Measurements from ENCODE around the gene CD2BP2.
"Not testable (repeated sequence)": the region's sequence is repeated elsewhere in the genome, so short reads cannot be mapped to it uniquely, and the experiment has no call there.

Gene CD2BP2

GRCh38 chr16:30355144-30355953 lies at the start of gene CD2BP2:
Gene CD2BP2 (minus strand): TSS chr16:30355308. CDS start chr16:30354681, 627 bp downstream.
- peak; percentile 96 for DNase-seq

DNA sequence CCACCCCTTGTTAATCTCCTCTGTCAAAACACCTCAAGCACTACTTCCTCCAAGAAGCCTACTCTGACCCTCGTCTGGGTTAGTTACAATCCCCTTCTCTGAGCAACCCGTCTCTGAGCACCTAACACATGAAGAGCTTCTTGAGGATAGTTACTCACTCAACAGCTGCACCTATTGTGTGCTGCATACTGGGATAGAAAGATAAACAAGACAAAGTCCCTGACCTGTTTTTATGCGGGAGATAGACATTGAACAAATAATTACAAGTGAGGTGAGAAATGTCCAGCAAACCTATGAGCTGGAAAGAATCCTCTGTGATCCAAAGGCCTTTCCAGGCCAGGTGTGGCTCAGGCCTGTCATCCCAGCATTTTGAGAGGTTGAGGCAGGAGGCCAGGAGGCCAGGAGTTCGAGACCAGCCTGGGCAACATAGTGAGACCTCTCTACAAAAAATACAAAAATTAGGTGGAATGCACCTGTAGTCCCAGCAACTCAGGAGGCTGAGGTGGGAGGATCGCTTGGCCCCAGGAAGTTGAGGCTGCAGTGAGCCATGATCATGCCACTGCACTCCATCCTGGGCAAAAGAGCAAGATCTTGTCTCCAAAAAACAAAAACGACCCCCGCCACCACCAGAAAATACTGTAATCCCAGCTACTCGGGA lies 46.8 kb upstream of the CD2BP2 start:
- DNase-seq, result no peak

GRCh38 chr16:30399435-30400186 lies 44.5 kb upstream of the CD2BP2 start:
- no peak for DNase-seq

- DNase-seq, result no peak
Observed at GRCh38 chr16:30398661-30399434, 43.7 kb upstream of the CD2BP2 start.

DNA sequence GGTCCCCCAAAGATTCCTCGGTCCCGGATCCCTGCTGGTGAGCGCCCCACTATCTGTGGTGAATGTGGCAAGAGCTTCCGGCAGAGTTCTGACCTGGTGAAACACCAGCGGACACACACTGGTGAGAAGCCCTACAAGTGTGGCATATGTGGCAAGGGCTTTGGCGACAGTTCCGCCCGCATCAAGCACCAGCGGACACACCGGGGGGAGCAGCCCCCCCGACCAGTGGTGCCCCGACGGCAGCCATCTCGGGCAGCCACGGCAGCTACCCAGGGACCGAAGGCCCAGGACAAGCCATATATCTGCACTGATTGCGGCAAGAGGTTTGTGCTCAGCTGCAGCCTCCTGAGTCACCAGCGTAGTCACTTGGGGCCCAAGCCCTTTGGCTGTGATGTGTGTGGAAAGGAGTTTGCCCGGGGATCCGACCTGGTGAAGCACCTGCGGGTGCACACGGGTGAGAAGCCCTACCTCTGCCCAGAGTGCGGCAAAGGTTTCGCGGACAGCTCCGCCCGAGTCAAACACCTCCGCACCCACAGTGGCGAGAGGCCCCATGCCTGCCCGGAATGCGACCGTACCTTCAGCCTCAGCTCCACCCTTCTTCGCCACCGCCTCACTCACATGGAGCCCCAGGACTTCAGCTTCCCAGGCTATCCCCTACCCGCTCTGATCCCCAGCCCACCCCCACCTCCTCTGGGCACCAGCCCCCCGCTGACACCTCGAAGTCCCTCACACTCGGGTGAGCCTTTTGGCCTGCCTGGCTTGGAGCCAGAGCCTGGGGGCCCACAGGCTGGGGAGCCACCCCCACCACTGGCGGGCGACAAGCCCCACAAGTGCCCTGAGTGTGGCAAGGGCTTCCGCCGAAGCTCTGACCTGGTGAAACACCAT lies 42.9 kb upstream of the CD2BP2 start:
- no peak for DNase-seq

DNA sequence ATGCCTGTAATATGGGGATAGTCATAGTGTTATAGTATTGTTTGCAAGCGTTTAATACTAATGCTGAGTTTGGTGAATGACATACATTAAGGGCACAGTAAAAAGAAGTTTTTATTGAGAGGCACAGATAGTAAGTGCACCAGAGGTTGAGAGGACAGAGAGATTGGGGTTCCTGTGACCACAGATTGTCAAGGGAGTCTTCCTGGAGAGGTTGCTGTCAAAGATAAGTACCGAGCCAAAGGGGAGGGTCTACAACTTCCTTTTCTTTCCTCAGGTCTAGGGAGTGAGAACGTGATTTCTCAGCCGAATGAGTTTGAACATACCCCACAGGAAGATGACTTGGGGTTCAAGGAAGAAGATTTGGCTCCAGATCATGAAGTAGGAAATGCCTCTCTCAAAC lies 41.9 kb upstream of the CD2BP2 start:
- no peak for DNase-seq

GRCh38 chr16:30396627-30397026 lies 41.5 kb upstream of the CD2BP2 start:
- not testable (repeated sequence) for DNase-seq

DNA sequence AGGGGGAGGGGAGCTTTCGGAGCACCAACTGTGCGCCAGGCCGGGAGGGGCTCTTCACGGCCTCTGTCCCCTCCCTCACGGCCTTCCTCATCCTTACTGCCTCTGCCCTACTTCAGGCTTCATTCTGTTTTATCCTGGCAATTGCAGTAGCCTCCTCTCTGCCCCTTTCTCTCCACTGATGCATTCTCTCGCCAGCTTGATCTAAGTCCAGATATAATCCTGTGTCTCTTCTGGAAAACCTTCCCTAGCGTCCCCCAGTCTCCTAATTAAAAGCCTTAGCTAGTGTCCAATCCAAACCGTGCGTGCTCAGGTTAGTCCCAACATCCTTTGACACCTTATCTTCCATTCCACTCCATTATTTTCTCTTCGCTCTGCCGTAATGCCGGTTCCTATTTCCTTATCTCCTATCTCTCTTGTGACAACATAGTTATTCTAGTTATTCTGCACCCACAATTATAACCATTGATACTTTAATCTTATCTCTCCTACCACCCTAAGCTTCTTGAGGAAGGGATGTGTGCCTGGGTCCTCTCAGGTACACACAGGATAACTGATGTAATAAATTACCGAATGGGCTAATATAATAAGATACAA lies 41.0 kb upstream of the CD2BP2 start:
- DNase-seq, result no peak

- DNase-seq, result peak; percentile 44
Observed at GRCh38 chr16:30395155-30395991, 40.3 kb upstream of the CD2BP2 start, which contains the start of gene ZNF48. Gene ZNF48 (plus strand): TSS chr16:30395420. CDS start chr16:30395795, 375 bp downstream.

GRCh38 chr16:30394592-30395154 lies 39.6 kb upstream of the CD2BP2 start:
- DNase-seq, result no peak

- DNase-seq, result no peak
Observed at GRCh38 chr16:30383521-30383920, 28.4 kb upstream of the CD2BP2 start.

DNA sequence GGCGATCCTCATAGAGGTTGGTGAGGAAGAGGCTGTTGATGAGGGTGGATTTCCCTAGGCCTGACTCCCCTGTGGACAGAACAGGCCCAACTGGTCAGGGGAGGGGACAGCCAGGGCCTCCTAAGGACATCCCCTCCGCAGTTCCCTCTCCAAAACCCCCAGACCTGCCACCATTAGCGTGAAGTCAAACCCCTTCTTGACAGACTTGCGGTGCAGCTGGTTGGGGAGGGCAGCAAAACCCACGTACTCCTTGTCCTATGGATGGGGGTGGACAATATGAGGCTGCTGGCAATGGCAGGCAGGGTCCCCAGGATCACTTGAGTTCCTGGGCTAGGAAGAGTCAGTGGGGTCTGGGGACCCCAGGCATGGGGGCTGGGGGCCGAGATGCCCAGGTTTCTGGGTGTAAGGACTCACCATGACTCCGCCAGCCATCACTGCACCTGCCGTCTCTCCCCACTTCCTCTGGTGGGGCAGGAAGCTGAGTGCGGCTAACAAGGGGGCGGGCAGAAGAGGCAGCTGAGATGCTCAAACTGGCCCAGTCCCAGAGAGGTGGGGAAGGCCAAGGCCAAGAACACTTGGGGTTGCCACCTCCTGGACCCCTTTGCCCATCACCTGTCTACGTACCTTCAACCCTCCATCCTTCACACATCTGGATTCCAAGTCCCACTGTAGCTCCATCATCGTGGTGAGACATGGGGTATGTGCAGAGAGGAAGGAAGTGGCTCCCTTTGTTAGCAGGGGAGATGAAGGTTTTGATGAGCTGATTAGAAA lies 27.2 kb upstream of the CD2BP2 start, which contains the start of gene SEPTIN1:
Gene SEPTIN1 (minus strand): TSS at position 451 of the 771 bp plus-strand sequence. CDS start 19 bp downstream, at position 432.
- DNase-seq, result no peak

DNA sequence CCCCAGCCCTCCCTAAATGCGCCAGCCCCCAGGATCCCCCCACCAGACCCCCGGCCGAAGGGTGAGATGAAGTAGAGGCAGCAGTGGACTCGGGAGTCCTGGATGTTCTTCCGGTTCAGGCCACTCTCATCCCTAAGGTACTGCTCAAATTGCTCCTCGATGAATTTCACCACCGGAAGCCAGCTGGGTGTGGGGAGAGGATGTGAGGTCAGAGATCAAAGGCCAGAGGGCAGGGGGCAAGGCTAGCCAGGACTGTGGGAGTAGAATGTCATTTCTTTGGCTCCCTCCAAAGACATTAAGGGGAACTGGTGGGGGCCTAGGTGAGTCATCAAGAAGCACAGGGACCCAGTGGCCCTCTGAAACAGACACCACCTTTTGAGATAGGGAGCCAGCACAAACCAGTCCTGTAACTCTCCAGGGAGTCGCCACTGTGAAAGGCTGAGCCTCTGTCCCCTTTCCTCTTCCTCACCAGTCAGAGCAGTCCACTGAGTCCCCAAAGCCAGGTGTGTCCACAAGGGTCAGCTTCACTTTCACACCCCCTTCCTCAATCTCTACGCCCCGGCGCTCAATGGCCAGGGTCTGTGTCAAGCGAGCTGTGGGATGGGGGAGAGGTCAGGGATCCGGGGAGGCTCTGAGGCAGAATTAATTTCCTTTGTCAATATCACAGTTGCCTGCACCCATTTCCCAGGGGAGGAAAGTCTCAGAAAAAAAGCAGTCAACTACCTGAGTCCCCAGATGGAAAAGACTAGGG lies 26.4 kb upstream of the CD2BP2 start:
- no peak for DNase-seq

- no peak for DNase-seq
Observed at GRCh38 chr16:30380803-30381208, 25.7 kb upstream of the CD2BP2 start.

DNA sequence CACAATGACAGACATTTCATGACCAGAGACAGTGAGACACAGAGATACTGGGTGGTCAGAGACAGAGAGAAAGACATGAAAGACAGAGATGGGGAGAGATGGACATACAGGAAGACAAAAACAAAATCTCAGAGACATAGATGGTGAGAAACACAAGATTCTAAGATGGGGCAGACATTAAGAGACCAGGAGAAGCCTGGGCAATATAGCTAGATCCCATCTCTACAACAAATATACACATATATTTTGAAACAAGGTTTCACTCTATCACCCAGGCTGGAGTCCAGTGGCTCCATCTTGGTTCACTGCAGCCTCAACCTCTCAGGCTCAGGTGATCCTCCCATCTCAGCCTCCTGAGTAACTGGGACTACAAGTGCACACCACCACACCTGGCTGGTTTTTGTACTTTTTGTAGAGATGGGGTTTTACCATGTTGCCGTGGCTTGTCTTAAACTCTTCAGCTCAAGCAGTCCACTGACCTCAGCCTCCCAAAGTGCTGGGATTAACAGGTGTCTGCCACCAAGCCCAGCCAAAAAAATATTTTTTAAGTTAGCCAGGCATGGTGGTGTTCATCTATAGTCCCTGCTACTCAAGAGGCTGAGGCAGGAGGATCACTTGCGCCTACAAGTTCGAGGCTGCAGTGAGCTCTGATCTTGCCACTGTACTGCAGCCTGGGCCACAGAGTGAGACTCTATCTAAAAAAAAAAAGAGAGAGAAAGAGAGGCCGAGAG lies 25.1 kb upstream of the CD2BP2 start:
- DNase-seq, result no peak

GRCh38 chr16:30379158-30379783 lies 24.2 kb upstream of the CD2BP2 start:
- no peak for DNase-seq
